Mesendoderm (in vitro differentiated cells): Measurements from ENCODE around the gene DCAF8L1.
A peak's percentile ranks its signal among the peaks of the same experiment; 100 is the strongest.
"Not testable (repeated sequence)": the region's sequence is repeated elsewhere in the genome, so short reads cannot be mapped to it uniquely, and the experiment has no call there.

Experiments used
- DNase-seq: peaks from one replicate; pipeline ENCODE4 v3.0.0; 2013
- H2AK5ac ChIP-seq: 2 replicates; pipeline ENCODE4 v1.6.1; 2013; ENCODE audit warnings: low read length, inconsistent platforms
- H2BK120ac ChIP-seq: 2 replicates; pipeline ENCODE4 v1.6.1; 2013; ENCODE audit warnings: low read depth, mild to moderate bottlenecking, low read length, moderate library complexity, mixed read lengths
- H2BK15ac ChIP-seq: replicated peaks from 2 replicates; pipeline ENCODE4 v1.6.1; 2013; ENCODE audit warnings: low read depth, mild to moderate bottlenecking, moderate library complexity
- H2BK5ac ChIP-seq: 2 replicates; pipeline ENCODE4 v1.6.1; 2013; ENCODE audit warnings: low read length, inconsistent platforms
- H3K18ac ChIP-seq: 2 replicates; pipeline ENCODE4 v1.6.1; 2013; ENCODE audit warnings: mild to moderate bottlenecking, low read length, mixed read lengths
- H3K23ac ChIP-seq: one replicate; pipeline ENCODE4 v1.6.1; 2013; ENCODE audit warnings: low read length
- H3K27ac ChIP-seq: 2 replicates; pipeline ENCODE4 v1.5.1; 2013; ENCODE audit warnings: low read depth, mild to moderate bottlenecking, inconsistent platforms, low read length, moderate library complexity
- H3K27me3 ChIP-seq: 2 replicates; pipeline ENCODE4 v1.6.1; 2013; ENCODE audit warnings: low read length, control low read depth, mild to moderate bottlenecking, inconsistent platforms; ENCODE audit not compliant: insufficient read depth, poor library complexity
- H3K36me3 ChIP-seq: 2 replicates; pipeline ENCODE4 v1.6.1; 2013; ENCODE audit warnings: low read length, inconsistent platforms; ENCODE audit not compliant: control insufficient read depth, insufficient read depth
- H3K4ac ChIP-seq: one replicate; pipeline ENCODE4 v1.6.1; 2013; ENCODE audit warnings: low read depth, mild to moderate bottlenecking, low read length, moderate library complexity
- H3K4me1 ChIP-seq: 2 replicates; pipeline ENCODE4 v1.6.1; 2013; ENCODE audit warnings: low read depth, low read length, inconsistent platforms; ENCODE audit not compliant: control insufficient read depth
- H3K4me2 ChIP-seq: 2 replicates; pipeline ENCODE4 v1.6.1; 2013; ENCODE audit warnings: low read length
- H3K4me3 ChIP-seq: 2 replicates; pipeline ENCODE4 v1.5.1; 2013; ENCODE audit warnings: mild to moderate bottlenecking, low read length
- H3K56ac ChIP-seq: one replicate; pipeline ENCODE4 v1.6.1; 2013; ENCODE audit warnings: low read length
- H3K79me1 ChIP-seq: 2 replicates; pipeline ENCODE4 v1.6.1; 2013; ENCODE audit warnings: low read length, inconsistent platforms
- H3K79me2 ChIP-seq: 2 replicates; pipeline ENCODE4 v1.6.1; 2013; ENCODE audit warnings: mild to moderate bottlenecking, low read length; ENCODE audit not compliant: control insufficient read depth, insufficient read depth
- H3K9ac ChIP-seq: 2 replicates; pipeline ENCODE4 v1.6.1; 2013; ENCODE audit warnings: low read length, inconsistent platforms
- H4K5ac ChIP-seq: one replicate; pipeline ENCODE4 v1.6.1; 2013; ENCODE audit warnings: low read length
- H4K8ac ChIP-seq: one replicate; pipeline ENCODE4 v1.6.1; 2013; ENCODE audit warnings: low read depth, mild to moderate bottlenecking, control low read depth, low read length, moderate library complexity
- WGBS: extraction: QIAGEN DNeasy Blood & Tissue Kit; methylation state at CpG from one replicate; pipeline ENCODE4 v1.1.7; 2013; ENCODE audit warnings: low lambda C conversion rate, missing lambda C conversion rate; ENCODE audit not compliant: insufficient coverage; ENCODE audit errors: extremely low coverage; 5-methylcytosine and 5-hydroxymethylcytosine counted together

Gene DCAF8L1

DNA sequence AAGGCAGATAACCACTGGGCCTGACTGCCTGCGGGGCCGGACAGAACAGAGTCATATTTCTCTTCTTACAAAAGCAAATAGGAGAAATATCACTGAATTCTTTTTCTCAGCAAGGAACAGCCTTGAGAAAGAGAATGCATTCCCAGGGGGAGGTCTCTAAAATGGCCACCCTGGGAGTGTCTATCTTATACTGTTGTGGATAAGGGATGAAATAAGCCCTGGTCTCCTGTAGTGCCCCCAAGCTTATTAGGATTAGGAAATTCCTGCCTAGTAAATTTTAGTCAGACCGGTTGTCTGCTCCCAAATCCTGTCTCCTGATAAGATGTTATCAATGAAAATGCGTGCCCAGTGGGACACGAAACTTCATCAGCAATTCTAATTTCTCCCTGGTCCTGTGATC is 20.8 kb downstream of the DCAF8L1 start:
- not testable (repeated sequence) for H3K27me3 ChIP-seq, H3K4ac ChIP-seq, H3K27ac ChIP-seq, H2BK15ac ChIP-seq, H3K4me3 ChIP-seq, H4K5ac ChIP-seq, H2BK120ac ChIP-seq, H3K9ac ChIP-seq, H2AK5ac ChIP-seq, H3K23ac ChIP-seq, H3K56ac ChIP-seq, H4K8ac ChIP-seq, H2BK5ac ChIP-seq, H3K4me1 ChIP-seq, H3K79me2 ChIP-seq, H3K4me2 ChIP-seq, H3K36me3 ChIP-seq, H3K79me1 ChIP-seq, H3K18ac ChIP-seq
- DNase-seq: peak; percentile 16
- no CpG with 5 or more reads among the region's 5 CpGs for WGBS

DNA sequence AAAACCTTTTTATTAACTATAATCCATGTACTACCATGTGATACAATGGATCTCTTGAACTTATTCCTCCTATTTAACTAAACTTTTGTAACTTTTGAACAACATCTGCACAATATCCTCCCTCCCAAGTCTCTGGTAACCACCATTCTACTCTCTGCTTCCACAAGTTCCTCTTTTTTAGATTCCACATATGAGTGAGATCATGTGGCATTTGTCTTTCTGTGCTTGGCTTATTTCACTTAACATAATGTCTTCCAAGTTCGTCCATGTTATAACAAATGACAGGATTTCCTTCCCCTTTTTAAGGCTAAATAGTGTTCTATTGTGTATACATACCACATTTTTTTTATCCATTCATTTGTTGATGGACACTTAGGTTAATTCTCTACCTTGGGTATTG is 28.1 kb downstream of the DCAF8L1 start:
- Histone ChIP-seq H2AK5ac (no peak overlapping the region), H3K56ac (no peak overlapping the region)
- no peak for DNase-seq

DNA sequence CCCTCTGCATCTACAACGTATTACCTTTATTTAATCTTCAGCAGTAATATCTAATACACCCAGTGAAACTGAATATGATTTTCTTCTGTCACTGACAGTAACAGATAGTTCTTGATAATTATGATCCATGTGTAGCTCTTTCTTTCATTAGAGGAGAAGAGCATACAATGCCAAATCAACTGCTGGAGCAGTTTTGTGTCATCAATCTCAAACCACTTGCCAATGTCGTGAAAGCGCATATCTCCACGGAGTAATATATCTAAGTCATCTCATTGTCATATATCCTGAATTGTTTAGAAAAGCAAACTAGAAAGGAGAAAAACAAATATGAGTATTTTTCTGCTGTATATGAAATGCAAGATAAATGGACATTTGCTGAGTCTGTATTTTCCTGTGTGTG is 47.9 kb downstream of the DCAF8L1 start:
- no CpG with 5 or more reads among the region's 4 CpGs for WGBS

More for the DNA sequence above, 28.1 kb downstream of the DCAF8L1 start:
- H3K27ac ChIP-seq: no peak overlapping the region
- H3K4ac ChIP-seq: no peak overlapping the region
- no peak overlapping the region for H2BK5ac ChIP-seq
- no peak overlapping the region for H2BK120ac ChIP-seq
- H3K36me3 ChIP-seq: no peaks in the 10 kb centered on the region
- no peak overlapping the region for H4K5ac ChIP-seq
- WGBS: no CpG with 5 or more reads among the region's 1 CpG
- H3K27me3 ChIP-seq: no peaks in the 10 kb centered on the region
- H3K4me3 ChIP-seq: no peak overlapping the region
- no peak overlapping the region for H3K18ac ChIP-seq
- no peak overlapping the region for H3K4me2 ChIP-seq
- no peak overlapping the region for H3K9ac ChIP-seq
- no peak overlapping the region for H4K8ac ChIP-seq
- H3K4me1 ChIP-seq: no peaks in the 10 kb centered on the region
- no peaks in the 10 kb centered on the region for H3K79me1 ChIP-seq
- H3K23ac ChIP-seq: no peak overlapping the region
- H2BK15ac ChIP-seq: no peak overlapping the region
- H3K79me2 ChIP-seq: no peaks in the 10 kb centered on the region

More for the DNA sequence above, 47.9 kb downstream of the DCAF8L1 start:
- Histone ChIP-seq H3K56ac (no peak overlapping the region), H3K27ac (no peak overlapping the region), H3K4me3 (no peak overlapping the region), H3K4ac (no peak overlapping the region), H2AK5ac (no peak overlapping the region), H3K18ac (no peak overlapping the region), H3K4me1 (no peaks in the 10 kb centered on the region), H3K79me1 (no peaks in the 10 kb centered on the region), H3K36me3 (no peaks in the 10 kb centered on the region), H3K9ac (no peak overlapping the region), H2BK15ac (no peak overlapping the region), H3K79me2 (no peaks in the 10 kb centered on the region), H4K5ac (no peak overlapping the region), H3K27me3 (no peaks in the 10 kb centered on the region), H3K23ac (no peak overlapping the region), H2BK5ac (no peak overlapping the region), H2BK120ac (no peak overlapping the region), H3K4me2 (no peak overlapping the region), H4K8ac (no peak overlapping the region)
- no peak for DNase-seq
